GM19023 (cell line): Measurements from ENCODE around the gene SHF.

ENCODE experiments used
- ATAC-seq: cut with Tn5 transposase; IDR thresholded peaks from one replicate; pipeline ENCODE4 v1.9.1; 2021; ENCODE audit warnings: mild to moderate bottlenecking, moderate library complexity; ENCODE audit not compliant: unreplicated experiment

The SHF gene

DNA sequence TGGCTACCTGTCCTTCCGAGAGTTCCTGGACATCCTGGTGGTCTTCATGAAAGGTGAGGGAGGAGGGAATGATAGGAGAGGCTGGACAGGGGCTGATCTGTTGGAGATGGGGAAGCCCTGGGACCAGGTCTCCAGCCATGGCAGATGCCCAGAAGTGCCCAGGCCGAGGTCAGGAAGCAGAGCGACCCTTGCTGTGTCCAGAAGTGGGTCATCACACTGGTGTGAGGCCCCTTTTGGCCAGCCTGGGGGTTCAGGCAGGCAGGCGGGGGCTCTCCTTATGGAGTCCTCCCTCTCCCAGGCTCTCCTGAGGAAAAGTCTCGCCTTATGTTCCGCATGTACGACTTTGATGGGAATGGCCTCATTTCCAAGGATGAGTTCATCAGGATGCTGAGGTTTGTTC lies 40.2 kb downstream of the SHF start:
- no peak for ATAC-seq

DNA sequence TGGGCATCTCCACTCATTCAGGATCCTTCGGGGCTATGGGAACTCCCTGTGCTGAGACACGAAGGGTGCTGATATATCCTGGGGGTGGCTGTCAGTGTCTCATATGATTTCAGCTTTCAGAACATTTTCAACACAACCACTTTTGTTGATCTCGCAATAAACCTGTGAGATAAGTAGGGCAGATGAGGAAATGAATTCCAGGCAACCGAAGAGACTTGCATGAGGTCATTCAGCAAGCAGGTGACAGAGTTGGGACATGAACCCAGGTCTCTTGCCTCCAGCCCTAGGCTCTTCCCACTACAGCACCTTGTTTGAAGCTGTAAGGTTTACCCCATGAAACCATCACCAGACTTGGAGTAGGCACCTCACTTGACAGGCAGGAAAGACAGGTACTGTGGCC lies 41.4 kb downstream of the SHF start:
- no peak for ATAC-seq

DNA sequence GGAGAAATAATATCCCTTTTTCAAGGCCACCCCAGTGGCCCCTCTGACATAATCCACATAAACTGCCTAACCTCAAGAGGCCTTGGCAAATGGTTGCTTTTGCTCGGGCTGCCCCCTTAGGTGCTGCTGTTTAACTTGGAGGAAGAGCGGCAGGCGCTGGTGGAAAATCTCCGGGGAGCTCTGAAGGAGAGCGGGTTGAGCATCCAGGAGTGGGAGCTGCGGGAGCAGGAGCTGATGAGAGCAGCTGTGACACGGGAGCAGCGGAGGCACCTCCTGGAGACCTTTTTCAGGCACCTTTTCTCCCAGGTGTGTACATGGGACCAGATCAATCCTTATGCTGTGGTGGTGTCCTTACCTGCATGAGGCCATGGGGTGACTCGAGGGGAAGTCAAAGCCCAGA lies 43.0 kb downstream of the SHF start:
- no peak for ATAC-seq

DNA sequence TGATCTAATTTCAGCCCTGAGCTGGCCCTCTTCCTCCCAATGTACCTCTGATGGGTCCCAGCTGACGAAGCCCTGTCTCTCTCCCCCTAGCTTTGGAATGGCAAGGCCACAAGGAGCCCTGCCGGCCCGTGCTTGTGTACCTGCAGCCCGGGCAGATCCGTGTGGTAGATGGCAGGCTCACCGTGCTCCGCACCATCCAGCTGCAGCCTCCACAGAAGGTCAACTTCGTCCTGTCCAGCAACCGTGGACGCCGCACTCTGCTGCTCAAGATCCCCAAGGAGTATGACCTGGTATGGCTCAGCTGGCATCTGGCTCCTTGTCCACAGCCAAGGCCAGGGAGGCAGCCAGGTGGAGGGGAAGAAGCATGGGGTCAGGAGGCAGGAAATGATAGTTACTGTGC lies 43.8 kb downstream of the SHF start:
- ATAC-seq, result no peak

DNA sequence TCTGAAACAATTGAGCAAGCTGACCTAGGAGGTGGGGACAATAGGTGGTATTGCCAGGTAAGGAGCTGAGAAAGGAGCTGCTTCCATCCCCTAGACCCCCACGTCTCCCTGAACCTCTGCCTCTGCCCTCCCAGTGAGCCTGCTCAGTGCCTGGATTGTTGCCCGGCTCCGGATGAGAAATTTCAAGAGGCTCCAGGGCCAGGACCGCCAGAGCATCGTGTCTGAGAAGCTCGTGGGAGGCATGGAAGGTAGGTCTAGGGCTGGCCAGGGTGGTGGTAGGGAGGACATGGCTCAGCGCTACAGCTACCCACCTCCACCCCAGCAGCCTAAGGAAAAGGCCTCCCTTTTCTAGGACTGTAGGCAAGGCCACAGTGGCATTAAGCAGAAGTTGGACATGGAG lies 44.7 kb downstream of the SHF start:
- ATAC-seq, result no peak

DNA sequence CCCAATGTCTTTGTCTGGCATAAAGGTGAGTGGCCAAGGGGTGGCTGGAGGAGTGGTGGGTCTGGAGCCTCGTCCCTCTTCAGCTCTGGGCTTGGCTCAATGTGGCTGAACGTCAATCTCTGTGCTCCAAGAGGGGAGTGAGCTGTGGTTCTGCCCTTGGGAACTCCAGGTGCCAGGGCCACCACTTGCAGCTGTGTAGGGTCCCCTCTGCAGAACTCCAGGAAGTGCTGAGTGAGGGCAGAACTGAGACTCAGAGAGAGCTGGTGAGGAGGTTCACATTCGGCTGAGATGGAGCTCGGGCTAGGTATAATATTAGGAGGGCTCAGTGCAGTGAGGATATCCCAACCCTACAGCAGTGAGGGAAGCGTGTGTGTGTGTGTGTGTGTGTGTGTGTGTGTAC lies 46.4 kb downstream of the SHF start:
- no peak for ATAC-seq

DNA sequence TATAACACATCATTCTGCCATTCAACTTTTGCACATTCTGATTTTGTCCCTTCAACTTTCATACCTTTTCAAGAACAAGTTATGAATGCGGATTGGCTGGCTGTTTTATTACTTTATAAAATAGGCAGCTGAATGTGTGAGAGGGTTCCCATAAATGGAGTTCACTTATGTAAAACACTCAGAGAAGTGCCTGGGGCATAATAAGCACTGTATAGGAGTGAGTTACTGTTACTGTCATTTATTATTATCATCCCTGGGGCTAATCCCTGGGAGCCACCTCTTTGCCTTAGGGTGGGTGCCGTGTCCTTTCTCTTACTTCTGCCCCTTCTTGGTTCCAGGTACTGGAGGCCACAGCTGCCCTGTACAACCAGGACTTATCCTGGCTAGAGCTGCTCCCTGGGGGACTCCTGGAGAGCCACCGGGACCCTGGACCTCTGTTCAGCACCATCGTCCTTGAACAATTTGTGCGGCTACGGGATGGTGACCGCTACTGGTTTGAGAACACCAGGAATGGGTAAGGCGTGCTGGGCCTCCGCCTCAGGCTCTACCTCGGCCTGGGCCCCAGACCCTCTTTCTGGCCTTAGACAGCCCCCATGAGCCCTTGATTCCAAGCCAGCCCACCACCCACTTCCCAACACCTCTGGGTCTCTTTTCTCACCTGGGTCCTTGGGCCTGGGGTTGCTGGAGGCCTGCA lies 47.1 kb downstream of the SHF start:
- ATAC-seq, result no peak

DNA sequence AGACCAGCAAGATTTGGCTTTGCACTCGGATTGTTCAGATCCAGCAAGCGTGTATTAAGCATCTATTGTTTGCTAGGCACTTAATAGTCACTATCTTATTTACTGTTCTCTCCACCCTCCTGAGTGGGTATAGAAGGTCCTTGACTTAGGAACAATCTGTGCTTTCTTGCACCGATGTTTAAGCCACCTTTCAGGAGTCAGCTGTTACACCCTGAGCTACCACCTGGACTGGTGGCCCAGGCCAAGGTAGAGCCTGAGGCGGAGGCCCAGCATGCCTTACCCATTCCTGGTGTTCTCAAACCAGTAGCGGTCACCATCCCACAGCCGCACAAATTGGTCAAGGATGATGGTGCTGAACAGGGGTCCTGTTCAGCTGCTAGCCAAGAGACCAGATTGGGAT lies 48.0 kb downstream of the SHF start:
- ATAC-seq, result no peak

DNA sequence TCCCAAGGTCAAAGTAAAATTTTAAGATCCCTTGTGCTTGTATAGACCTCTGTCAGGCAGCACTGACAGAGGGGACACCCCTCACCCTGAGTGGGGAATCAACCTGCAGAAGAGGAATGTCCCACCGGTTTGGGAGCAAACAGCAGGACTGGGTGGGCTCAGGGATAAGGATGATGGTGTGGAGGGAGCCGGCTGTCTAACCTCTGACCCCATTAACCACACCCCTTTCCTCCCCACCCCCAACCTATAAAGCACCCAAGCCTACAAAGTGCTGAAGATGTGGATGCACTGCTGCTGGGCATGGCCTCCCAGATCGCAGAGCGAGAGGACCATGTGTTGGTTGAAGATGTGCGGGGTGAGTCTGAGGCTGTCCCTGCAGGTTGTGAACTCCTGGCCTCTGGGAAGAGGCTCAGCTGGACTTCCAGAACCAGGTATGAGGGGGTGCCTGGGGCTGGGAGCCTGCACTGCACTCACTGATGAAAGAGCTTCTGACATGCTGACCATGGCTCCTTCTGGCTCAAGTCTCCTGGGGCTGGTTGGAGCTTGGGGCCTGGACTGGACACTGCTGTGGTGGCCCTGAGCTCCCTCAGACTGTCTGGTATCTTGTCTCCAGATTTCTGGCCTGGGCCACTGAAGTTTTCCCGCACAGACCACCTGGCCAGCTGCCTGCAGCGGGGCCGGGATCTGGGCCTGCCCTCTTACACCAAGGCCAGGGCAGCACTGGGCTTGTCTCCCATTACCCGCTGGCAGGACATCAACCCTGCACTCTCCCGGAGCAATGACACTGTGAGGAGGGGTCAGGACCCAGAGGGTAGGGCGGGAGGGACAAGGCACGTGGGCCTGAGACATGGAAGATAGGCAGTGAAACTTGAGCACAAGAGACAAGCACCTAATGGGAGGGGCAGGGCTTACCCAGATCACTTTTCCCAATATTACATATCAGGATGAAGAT lies 48.7 kb downstream of the SHF start:
- no peak for ATAC-seq

DNA sequence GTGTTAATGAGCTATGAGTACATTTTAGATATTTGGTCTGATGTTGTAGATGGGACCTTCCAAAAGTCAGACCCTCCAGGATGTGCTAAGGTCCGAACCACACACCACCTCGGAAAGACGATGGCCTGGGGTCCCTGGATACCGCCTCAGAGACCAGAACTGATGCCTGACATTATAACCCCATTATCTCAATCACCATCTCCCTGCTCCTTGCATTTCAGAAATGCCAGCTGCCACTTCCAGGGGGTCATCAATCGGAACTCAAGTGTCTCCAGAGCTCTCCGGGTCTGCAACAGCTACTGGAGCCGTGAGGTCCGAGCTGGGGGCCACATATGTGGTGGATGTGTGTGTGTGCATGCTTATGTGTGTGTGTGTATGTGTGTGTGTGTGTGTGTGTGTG lies 50.1 kb downstream of the SHF start:
- no peak for ATAC-seq

DNA sequence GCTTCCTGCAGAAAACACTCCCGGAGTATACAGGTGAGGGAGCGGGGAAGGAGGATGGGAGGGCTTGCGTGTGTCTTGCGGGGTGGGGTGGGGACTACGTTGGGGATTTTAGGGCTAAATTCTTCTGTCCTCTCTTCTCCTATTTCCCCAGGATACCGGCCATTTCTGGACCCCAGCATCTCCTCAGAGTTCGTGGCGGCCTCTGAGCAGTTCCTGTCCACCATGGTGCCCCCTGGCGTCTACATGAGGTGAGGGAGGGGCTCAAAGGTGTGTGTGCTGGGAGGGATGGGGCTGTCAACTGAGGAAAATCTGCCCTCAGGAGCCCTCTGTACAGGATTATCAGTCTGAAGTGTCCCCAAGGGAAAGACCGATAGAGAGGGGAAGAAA lies 51.4 kb downstream of the SHF start:
- no peak for ATAC-seq

DNA sequence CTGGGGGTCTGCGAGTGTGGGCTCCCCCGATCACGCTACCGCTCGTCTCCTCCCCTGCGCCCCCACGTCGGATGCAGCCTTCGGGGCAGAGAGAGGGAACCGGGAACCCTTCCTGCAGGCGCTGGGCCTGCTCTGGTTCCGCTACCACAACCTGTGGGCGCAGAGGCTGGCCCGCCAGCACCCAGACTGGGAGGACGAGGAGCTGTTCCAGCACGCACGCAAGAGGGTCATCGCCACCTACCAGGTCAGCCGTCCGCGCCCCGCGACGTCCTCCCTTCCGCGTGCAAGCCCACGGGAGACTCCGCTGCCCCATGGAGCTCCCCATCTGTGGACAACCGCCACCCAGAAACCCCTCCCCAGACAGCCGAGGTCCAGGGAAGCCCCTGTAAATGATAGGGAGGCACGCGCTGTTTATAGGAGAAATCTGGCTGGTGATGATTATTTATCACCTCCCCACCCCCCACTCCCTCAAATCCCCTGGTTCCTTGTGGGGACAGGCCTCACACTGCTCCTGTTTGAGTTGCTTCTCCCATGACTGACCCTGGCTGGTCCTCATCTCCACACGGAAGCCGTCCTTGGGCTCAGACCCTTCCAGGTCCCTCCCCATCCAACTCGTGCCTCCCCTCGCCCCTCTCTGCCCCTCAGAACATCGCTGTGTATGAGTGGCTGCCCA lies 51.9 kb downstream of the SHF start:
- ATAC-seq, result peak; percentile 11

DNA sequence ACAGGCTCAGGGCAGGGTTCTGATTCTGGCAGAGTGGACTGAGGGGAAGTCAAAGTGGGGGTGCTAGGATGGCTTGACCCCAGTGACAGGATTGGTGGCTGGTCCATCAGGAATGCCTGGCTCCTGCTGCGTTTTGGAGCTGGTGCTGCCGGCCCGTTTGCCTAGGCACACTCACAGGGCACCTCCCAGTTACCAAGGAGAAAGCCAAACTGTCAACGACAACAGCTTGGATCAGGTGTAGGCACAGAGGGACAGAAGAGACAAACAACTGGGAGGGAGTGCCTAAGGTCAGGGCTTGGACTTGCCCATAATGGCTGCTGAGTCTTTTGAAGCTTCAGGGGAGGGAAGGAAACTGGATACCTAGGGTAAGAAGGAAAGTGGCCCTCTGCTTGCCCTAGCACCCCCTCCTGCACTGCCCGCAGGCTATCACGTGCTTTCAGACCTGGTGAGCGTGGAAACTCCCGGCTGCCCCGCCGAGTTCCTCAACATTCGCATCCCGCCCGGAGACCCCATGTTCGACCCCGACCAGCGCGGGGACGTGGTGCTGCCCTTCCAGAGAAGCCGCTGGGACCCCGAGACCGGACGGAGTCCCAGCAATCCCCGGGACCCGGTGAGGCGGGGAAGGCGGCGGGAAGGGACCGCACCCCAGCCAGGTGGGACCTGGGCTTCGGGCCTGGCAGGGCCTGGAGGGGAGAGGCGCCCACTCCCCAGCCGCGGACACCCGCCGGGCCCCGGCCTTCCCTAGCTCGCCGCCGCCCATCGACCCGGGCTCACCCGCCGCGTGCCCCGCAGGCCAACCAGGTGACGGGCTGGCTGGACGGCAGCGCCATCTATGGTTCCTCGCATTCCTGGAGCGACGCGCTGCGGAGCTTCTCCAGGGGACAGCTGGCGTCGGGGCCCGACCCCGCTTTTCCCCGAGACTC lies 52.8 kb downstream of the SHF start:
- peak; percentile 46 for ATAC-seq

DNA sequence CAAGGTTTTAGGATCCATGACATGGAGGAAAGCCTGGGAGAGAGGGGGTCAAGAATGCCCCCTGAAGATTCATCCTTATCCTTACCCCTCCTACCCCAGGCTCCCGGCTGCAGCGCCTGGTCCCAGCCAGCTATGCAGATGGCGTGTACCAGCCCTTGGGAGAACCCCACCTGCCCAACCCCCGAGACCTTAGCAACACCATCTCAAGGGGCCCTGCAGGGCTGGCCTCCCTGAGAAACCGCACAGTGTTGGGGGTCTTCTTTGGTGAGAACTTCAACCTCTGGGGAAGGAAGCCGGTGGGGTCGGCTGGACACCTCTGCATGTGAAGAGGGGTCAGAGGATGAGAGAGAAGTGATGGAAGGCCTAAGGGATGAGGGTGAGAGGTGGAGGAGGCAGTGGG lies 53.7 kb downstream of the SHF start:
- no peak for ATAC-seq

DNA sequence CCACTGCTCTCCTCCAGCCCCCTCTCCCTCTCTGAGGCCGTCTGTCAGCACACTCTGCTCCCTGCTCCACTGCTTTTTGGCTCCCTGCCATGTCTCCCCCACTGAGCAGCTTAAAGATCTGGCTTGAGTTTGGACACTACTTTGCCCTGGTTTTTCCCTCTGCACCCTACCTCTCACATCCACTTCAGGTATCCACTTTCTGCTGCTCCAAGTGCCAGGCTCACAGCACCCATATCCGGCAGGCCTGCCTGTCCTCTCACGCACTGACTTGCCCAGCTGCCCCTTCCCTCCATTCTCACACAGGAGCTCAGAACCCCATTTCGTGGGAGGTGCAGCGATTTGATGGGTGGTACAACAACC lies 54.2 kb downstream of the SHF start:
- ATAC-seq, result no peak

DNA sequence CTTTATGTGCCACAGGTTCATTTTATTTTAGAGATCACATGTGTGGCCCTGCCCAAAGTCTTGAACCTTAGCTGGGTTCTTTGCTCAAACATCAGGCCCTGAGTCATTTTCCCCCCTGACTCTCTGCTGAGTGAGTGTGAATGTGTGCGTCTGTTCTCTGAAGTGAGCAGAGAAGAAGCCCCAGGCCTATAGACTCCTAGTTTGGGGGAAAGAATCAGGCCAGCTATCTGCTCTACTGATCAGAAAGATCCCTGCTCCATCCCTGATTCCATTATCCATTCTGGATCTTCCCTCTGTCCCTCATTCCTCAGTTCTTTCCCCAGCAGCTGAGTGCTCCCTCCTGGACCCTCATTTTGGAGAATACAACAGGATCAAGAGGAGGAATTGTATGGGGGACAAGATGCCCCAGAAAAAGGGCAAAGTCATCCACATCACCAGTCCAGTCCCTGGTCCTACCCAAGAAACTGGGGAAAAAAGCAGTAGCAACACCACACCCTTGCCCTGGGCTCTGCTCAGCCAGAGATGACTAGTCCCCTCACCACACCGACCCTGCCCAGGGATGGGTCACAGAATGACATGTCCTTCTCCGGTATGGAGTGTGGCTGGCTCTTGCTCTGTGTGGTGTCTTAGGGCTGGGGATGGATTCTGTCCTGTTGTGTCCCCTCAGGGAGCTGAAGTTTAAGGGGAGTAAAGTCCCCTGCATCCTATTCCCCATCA lies 54.8 kb downstream of the SHF start:
- no peak for ATAC-seq

DNA sequence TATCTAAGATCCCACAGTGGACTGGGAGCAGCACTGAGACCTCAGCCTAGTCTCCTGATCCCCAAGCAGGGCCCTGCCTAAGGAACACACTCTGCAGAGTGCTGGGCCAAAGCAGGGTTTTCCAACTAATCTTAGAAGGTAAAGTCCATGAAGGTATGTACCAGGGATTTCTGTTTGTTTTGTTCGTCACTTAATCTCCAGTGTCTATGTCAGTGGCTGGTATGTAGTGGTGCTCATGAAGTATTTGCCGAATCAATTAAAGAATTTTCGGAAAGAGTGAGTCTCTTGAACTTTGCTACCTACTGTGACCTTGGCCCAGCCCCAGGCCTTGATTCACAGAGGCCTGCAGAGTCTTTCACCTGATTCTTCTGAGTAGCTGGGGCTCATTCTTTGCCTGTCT lies 56.3 kb downstream of the SHF start:
- no peak for ATAC-seq

DNA sequence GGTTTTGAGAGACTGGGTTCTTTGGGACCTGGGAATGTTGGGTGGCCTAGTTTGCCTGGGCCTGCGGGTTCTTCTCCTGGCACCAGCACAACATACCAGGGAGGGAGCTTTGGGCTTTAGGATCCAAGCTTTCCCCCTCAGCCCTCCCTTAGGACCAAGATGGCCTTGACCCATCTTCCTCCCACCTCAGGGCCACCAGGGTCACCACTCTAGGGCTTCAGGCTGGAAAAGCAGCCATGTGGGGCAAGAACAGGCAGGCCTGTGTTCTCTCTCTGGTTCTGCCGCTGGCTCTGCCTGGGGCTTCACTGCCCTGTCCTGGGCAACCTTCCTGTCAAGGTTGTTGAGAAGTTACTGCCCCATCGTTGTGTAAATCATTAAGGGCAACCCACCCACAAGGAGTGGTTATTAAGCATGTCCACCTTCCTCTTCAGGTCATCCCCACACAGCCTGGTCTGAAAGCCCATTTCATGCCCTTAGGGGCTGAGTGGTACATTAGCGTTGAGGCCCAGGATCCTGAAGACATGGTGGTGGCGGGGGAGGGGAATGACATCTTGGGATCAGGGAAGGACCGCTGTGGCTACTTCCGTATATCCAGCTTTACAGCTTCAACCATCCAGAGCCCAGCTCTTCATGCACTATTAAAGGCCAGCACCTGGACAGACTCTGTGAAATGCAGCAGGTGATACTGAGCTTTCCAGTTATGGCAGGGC lies 57.3 kb downstream of the SHF start:
- ATAC-seq, result no peak

DNA sequence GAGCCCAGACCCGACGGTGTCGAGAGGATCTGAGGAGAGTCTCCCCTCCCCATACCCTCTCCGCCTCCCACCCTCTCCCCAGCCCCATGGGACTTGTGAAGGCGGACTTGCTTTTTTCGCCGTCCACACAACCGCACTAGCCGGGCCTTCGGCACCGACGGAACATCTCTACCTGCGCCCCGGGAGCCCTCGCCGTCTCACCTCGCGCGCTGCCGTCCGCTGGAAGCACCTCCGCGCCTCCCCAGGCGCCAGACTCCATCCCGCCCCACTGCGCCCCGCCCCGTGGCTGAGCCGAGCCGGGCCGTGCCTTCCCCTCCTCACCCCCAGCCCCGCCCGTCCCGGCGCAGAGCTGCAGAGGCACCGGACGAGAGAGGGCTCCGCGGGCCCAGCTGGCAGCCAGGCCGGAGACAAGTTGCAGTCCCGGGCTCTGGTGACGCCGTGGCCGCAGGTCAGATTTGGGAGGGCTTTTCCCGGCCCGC lies 58.1 kb downstream of the SHF start, which contains the start of the genes DUOX1 and DUOXA1:
DUOX1 (plus strand) TSS at position 344 of the 479 bp plus-strand sequence. CDS start 1,973 bp downstream, outside the sequence.
DUOXA1 (minus strand) TSS at position 229 of the 479 bp plus-strand sequence. CDS start 6,865 bp downstream, outside the sequence.
- ATAC-seq, result no peak
